ENCODE measurements around the gene OVCH2. TPM values are rescaled to one million over a fixed set of nuclear protein-coding genes. Genes with fewer than 3 reads are reported as not detected.
"Not testable (repeated sequence)": the region's sequence is repeated elsewhere in the genome, so short reads cannot be mapped to it uniquely, and the experiment has no call there.

Gene OVCH2
- total RNA-seq, 2 experiments from 2014 or later: not detected

DNA sequence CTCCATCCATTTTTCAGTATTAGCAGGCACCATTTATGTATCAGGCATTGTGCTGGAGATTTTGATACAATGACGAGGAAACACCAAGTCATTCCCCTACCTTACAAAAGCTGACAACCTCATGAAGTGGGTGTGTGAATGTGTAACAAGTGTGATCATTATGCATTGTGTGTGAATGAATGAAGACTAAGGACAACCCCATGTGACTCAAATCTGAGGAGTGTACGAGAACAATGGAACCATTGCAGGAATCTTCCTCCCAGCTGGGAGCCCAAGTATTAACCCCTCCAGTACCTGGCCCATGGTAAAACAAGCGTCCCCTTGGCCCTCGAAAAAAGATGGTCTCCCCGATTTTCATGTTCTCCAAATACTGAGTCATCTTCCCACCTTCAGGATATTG, 37.4 kb downstream of the OVCH2 start:
- no peak overlapping the region for H3K4me3 Mint-ChIP-seq
- peaks cover 5% of the 10 kb centered on the region for H3K27me3 Mint-ChIP-seq (ENCODE audit: low read depth)
- DNase-seq (no peak), ATAC-seq (no peak)
- POLR2A ChIA-PET: no interaction called here
- no peaks in the 10 kb centered on the region for H3K36me3 Mint-ChIP-seq (ENCODE audit: low read depth)
- peaks cover 3% of the 10 kb centered on the region for H3K4me1 Mint-ChIP-seq (ENCODE audit: low read depth)
- no peaks in the 10 kb centered on the region for H3K9me3 Mint-ChIP-seq (ENCODE audit: insufficient read depth)
- no peak overlapping the region for H3K27ac Mint-ChIP-seq
- CTCF ChIA-PET: no interaction called here

- Mint-ChIP-seq H3K27me3 (ENCODE audit: low read depth) (peaks cover 4% of the 10 kb centered on the region), H3K4me1 (ENCODE audit: low read depth) (peaks cover 2% of the 10 kb centered on the region), H3K9me3 (ENCODE audit: insufficient read depth) (no peaks in the 10 kb centered on the region), H3K4me3 (no peak overlapping the region), H3K36me3 (ENCODE audit: low read depth) (no peaks in the 10 kb centered on the region), H3K27ac (no peak overlapping the region)
- ATAC-seq (no peak), DNase-seq (no peak)
- POLR2A ChIA-PET: no interaction called here
- CTCF ChIA-PET: no interaction called here
These were observed 37.8 kb downstream of the OVCH2 start for GRCh38 chr11:7668464-7668863.

DNA sequence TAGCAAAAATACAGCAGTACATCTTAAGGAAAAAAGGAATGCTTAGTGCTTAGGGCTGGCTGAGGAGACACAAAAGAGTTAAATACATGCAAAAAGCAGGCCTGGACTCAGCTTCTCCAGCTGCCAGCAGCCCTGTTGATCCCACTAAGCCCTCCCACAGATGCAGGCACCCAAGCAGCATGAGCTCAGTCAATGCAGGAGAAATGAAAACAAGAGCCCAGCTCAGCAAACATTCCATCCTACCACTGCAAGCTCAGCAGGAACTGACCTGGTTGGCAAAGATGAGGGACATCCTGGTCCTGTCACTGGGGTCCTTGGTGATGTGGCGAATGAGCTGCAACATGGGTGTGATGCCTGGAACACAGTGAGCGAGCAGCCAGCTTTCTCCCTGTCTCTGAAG, 38.8 kb downstream of the OVCH2 start:
- H3K4me3 Mint-ChIP-seq: no peak overlapping the region
- H3K27me3 Mint-ChIP-seq (ENCODE audit: low read depth): no peaks in the 10 kb centered on the region
- POLR2A ChIA-PET: interaction anchor here (1.0 kb wide), 1 partner anchor 154 kb away, joined by 3 read pairs; the partner anchor contains the start of gene PPFIBP2
- ATAC-seq (no peak), DNase-seq (no peak)
- no peaks in the 10 kb centered on the region for H3K36me3 Mint-ChIP-seq (ENCODE audit: low read depth)
- no peak overlapping the region for H3K27ac Mint-ChIP-seq
- H3K9me3 Mint-ChIP-seq (ENCODE audit: insufficient read depth): no peaks in the 10 kb centered on the region
- H3K4me1 Mint-ChIP-seq (ENCODE audit: low read depth): no peaks in the 10 kb centered on the region
- CTCF ChIA-PET: interaction anchor here (1.5 kb wide), 1 partner anchor 23 kb away, joined by 3 read pairs; no protein-coding TSS in a partner anchor

DNA sequence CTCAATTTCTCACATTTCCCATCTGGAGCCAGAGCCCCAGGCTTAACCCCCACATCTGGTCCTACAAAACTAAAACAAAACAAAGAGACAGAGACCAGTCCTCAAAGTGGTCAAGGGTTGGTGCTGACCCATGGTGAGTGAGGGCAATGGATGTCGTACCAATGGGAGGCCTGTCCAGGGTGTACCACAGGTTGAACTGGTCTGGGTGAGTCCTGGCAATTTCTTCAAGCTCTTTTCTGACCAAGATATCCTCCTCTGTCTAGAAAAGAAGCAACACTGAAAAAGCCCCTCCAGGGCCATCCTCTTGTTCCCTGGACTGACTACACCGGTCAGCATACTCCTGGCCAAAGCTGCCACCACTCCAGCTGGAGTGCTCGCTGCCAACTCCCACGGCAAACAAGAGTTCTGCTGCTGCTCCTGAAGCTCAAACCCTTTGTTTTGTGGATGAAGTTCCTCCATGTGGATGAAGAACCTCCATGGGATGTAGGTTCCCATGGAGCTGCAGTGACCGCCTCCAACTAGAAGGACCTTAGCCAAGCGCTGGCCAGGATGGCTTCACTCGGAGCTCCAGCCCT, 39.9 kb downstream of the OVCH2 start:
- H3K36me3 Mint-ChIP-seq (ENCODE audit: low read depth): no peaks in the 10 kb centered on the region
- no peak for DNase-seq
- no peak overlapping the region for H3K27ac Mint-ChIP-seq
- ChIA-PET CTCF (interaction anchor here (0.9 to 3.4 kb wide), 7 partner anchors 19 to 314 kb away, joined by 3 to 27 read pairs (median 4); partner anchors contain the start of gene PPFIBP2), POLR2A (interaction anchor here (1.0 kb wide), 1 partner anchor 153 kb away, joined by 3 read pairs; the partner anchor contains the start of gene PPFIBP2)
- no peak overlapping the region for H3K4me3 Mint-ChIP-seq
- H3K4me1 Mint-ChIP-seq (ENCODE audit: low read depth): no peaks in the 10 kb centered on the region
- no peak for ATAC-seq
- no peaks in the 10 kb centered on the region for H3K27me3 Mint-ChIP-seq (ENCODE audit: low read depth)
- H3K9me3 Mint-ChIP-seq (ENCODE audit: insufficient read depth): no peaks in the 10 kb centered on the region

DNA sequence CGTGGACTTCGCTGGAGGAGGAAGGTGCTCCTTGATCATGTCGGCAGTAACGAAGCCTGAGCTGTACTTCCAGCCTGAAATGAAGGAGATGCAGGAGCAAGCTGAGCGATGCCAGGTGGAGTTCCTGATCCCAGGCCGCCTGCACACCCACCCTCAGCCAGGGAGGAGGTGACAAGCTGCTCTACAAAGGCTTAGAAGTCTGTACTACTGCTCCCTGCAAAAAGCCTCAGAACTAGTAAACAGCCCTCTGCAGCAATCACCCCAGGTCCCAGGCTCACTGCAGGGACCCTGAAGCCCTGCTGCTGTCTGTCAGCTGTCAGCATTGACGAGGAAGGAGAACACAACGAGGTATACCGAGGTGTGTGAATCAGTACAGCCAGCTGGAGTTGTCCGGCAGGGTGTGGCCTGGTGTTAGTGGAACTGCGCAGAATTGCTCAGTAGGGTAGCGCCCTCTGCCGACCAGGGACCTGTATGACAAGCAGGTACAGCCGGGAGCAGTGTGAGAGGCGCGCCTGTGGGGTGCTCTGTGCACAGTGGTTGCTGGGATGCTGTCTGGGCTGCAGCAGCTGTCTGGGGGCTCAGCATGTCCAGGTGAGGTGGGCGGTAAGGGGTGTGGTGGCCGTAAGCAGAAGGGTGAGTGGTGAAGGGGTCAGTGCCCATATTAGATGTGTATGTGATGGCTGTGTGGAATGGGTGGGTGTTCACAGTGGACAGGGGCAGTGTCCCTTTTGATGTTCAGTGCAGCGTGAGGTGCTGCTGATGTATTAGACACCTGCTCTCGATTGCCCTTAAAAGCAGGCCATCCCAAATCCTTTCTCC, 40.6 kb downstream of the OVCH2 start:
- H3K27ac Mint-ChIP-seq: no peak overlapping the region
- no peaks in the 10 kb centered on the region for H3K4me1 Mint-ChIP-seq (ENCODE audit: low read depth)
- H3K4me3 Mint-ChIP-seq: no peak overlapping the region
- DNase-seq (peak; percentile 72), ATAC-seq (peak; percentile 95)
- ChIA-PET POLR2A (no interaction called here), CTCF (interaction anchor here (0.7 to 3.4 kb wide), 12 partner anchors 12 to 313 kb away, joined by 3 to 27 read pairs (median 4); partner anchors contain the start of gene PPFIBP2)
- no peaks in the 10 kb centered on the region for H3K27me3 Mint-ChIP-seq (ENCODE audit: low read depth)
- H3K36me3 Mint-ChIP-seq (ENCODE audit: low read depth): no peaks in the 10 kb centered on the region
- no peaks in the 10 kb centered on the region for H3K9me3 Mint-ChIP-seq (ENCODE audit: insufficient read depth)

DNA sequence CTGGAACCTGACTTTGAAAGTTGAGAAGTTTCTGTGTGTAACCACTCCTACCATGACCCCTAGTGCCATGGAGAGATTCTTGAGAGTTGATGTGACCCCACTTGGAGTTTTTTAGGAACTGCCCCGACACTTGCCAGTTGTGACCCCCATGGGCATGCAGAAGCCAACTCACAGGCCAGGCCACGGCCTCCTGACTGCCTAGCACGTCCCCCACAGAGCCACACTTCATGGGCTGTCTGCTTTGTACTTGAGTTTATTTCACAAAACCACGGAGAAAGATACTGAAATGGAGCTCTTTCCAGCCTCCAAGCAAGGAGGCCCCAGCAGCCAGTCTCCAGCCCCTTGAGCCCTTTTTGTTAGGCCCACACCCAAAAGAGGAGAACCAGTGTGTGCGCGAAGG, 41.4 kb downstream of the OVCH2 start:
- ChIA-PET CTCF (interaction anchor here (0.7 to 3.4 kb wide), 7 partner anchors 13 to 174 kb away, joined by 3 to 27 read pairs (median 4); partner anchors contain the start of gene PPFIBP2), POLR2A (no interaction called here)
- Mint-ChIP-seq H3K27me3 (ENCODE audit: low read depth) (no peaks in the 10 kb centered on the region), H3K36me3 (ENCODE audit: low read depth) (no peaks in the 10 kb centered on the region), H3K4me1 (ENCODE audit: low read depth) (no peaks in the 10 kb centered on the region), H3K4me3 (no peak overlapping the region), H3K27ac (no peak overlapping the region), H3K9me3 (ENCODE audit: insufficient read depth) (no peaks in the 10 kb centered on the region)
- no peak for ATAC-seq
- DNase-seq: no peak

GRCh38 chr11:7663531-7663930, 42.7 kb downstream of the OVCH2 start:
- DNase-seq; H3K4me1 Mint-ChIP-seq (ENCODE audit: low read depth); H3K27ac Mint-ChIP-seq; H3K27me3 Mint-ChIP-seq (ENCODE audit: low read depth); ATAC-seq; H3K36me3 Mint-ChIP-seq (ENCODE audit: low read depth); CTCF ChIA-PET; POLR2A ChIA-PET; H3K9me3 Mint-ChIP-seq (ENCODE audit: insufficient read depth); H3K4me3 Mint-ChIP-seq: not testable (repeated sequence)

- DNase-seq: peak; percentile 39
- H3K9me3 Mint-ChIP-seq (ENCODE audit: insufficient read depth): no peaks in the 10 kb centered on the region
These were observed 48.8 kb downstream of the OVCH2 start for GRCh38 chr11:7657306-7658025.

DNA sequence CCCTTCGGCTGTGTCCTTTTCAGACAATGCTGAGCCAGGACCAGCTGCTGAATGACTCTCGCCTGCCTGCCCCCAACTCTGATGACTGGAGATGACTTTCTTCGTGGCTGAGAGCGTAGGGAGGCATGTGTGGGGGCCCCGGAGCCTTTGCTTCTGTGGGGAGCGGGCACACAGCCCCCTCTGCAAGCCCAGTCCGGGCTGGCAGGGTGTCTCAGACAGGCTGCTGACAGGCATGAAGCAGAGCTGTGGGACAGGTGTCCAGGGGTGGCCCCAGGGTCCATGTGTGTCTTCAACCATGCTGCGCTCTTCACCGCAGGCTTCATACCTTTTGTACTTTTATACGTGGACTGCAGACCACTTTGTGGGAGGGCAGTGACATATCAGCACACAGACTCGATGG, 49.6 kb downstream of the OVCH2 start:
- H3K9me3 Mint-ChIP-seq (ENCODE audit: insufficient read depth): no peaks in the 10 kb centered on the region
- no peaks in the 10 kb centered on the region for H3K4me1 Mint-ChIP-seq (ENCODE audit: low read depth)
- POLR2A ChIA-PET: no interaction called here
- H3K4me3 Mint-ChIP-seq: no peak overlapping the region
- no peak overlapping the region for H3K27ac Mint-ChIP-seq
- ATAC-seq: no peak
- H3K27me3 Mint-ChIP-seq (ENCODE audit: low read depth): no peaks in the 10 kb centered on the region
- no peaks in the 10 kb centered on the region for H3K36me3 Mint-ChIP-seq (ENCODE audit: low read depth)
- no peak for DNase-seq
- CTCF ChIA-PET: interaction anchor here (0.8 to 1.6 kb wide), 10 partner anchors 11 to 902 kb away, joined by 3 to 18 read pairs (median 4); partner anchors contain the start of gene PPFIBP2

More at GRCh38 chr11:7657306-7658025, 48.8 kb downstream of the OVCH2 start:
- CTCF ChIA-PET: interaction anchor here (0.5 to 1.6 kb wide), 16 partner anchors 10 to 902 kb away, joined by 3 to 18 read pairs (median 4); partner anchors contain the start of gene PPFIBP2
- POLR2A ChIA-PET: interaction anchor here (0.6 kb wide), 1 partner anchor 20 kb away, joined by 3 read pairs; no protein-coding TSS in a partner anchor
- Mint-ChIP-seq H3K36me3 (ENCODE audit: low read depth) (no peaks in the 10 kb centered on the region), H3K4me1 (ENCODE audit: low read depth) (no peaks in the 10 kb centered on the region), H3K27ac (no peak overlapping the region), H3K27me3 (ENCODE audit: low read depth) (no peaks in the 10 kb centered on the region), H3K4me3 (no peak overlapping the region)
- ATAC-seq: peak; percentile 57

GRCh38 chr11:7655253-7656217, 50.7 kb downstream of the OVCH2 start:
- H3K4me3 Mint-ChIP-seq: no peak overlapping the region
- no peak for ATAC-seq
- no peaks in the 10 kb centered on the region for H3K27me3 Mint-ChIP-seq (ENCODE audit: low read depth)
- POLR2A ChIA-PET: interaction anchor here (0.5 to 0.6 kb wide), 2 partner anchors 90 to 783 kb away, joined by 3 read pairs; no protein-coding TSS in a partner anchor
- H3K9me3 Mint-ChIP-seq (ENCODE audit: insufficient read depth): no peaks in the 10 kb centered on the region
- no peaks in the 10 kb centered on the region for H3K36me3 Mint-ChIP-seq (ENCODE audit: low read depth)
- H3K4me1 Mint-ChIP-seq (ENCODE audit: low read depth): no peaks in the 10 kb centered on the region
- no peak overlapping the region for H3K27ac Mint-ChIP-seq
- CTCF ChIA-PET: interaction anchor here (1.3 kb wide), 1 partner anchor 143 kb away, joined by 4 read pairs; no protein-coding TSS in a partner anchor
- no peak for DNase-seq
